Dendritic cell treated with granulocyte-macrophage colony-stimulating factor and Interleukin-4, amounts not matched to agents 40 ng/mL and 50 ng/mL, for 4 days (primary cell): ENCODE measurements around the gene GPHA2.

Experiments
- H3K27ac Mint-ChIP-seq: one replicate; pipeline ENCODE4 v1.8.0; 2022; ENCODE audit warnings: mild to moderate bottlenecking, mixed read lengths
- H3K27me3 Mint-ChIP-seq: one replicate; pipeline ENCODE4 v1.8.0; 2022; ENCODE audit warnings: mild to moderate bottlenecking, mixed read lengths
- H3K36me3 Mint-ChIP-seq: one replicate; pipeline ENCODE4 v1.8.0; 2022; ENCODE audit warnings: low read depth, mixed read lengths
- H3K4me1 Mint-ChIP-seq: one replicate; pipeline ENCODE4 v1.8.0; 2022; ENCODE audit warnings: low read depth, mixed read lengths
- H3K4me3 Mint-ChIP-seq: one replicate; pipeline ENCODE4 v1.8.0; 2022; ENCODE audit warnings: mild to moderate bottlenecking, moderate library complexity, mixed read lengths
- H3K9me3 Mint-ChIP-seq: one replicate; pipeline ENCODE4 v1.8.0; 2022; ENCODE audit warnings: mixed read lengths
- intact Hi-C: fragments of 100-400 bp; cut with micrococcal nuclease; formaldehyde crosslinking; loops from one replicate; pipeline ENCODE4 v1.15.0; 2022

Gene GPHA2

GRCh38 chr11:64923944-64924909 is 11.5 kb downstream of the GPHA2 start, which contains the start of gene PPP2R5B:
Gene PPP2R5B, plus strand, starts transcription at chr11:64924689. Its CDS starts 1,046 bp downstream, at chr11:64925735.
- intact Hi-C loops: loop anchor here (2.0 kb wide), 2 partner anchors 77 to 103 kb away; partner anchors contain the start of gene SNX15
- H3K36me3 Mint-ChIP-seq: peaks cover 45% of the 10 kb centered on the region

GRCh38 chr11:64923151-64923661 is 12.5 kb downstream of the GPHA2 start:
- Mint-ChIP-seq H3K4me1 (peaks cover 20% of the 10 kb centered on the region), H3K9me3 (no peaks in the 10 kb centered on the region), H3K27ac (no peak overlapping the region), H3K27me3 (peaks cover 9% of the 10 kb centered on the region), H3K4me3 (no peak overlapping the region), H3K36me3 (peaks cover 35% of the 10 kb centered on the region)
- intact Hi-C loops: no loop called here

More at GRCh38 chr11:64923944-64924909, 11.5 kb downstream of the GPHA2 start, which contains the start of gene PPP2R5B:
- H3K4me1 Mint-ChIP-seq: peaks cover 20% of the 10 kb centered on the region
- no peaks in the 10 kb centered on the region for H3K9me3 Mint-ChIP-seq
- peaks cover 9% of the 10 kb centered on the region for H3K27me3 Mint-ChIP-seq
- peak within 1 kb of the TSS; percentile 98 for H3K27ac Mint-ChIP-seq
- peak within 1 kb of the TSS; percentile 99 for H3K4me3 Mint-ChIP-seq

GRCh38 chr11:64921384-64921783 is 14.3 kb downstream of the GPHA2 start:
- intact Hi-C loops: no loop called here
- no peak overlapping the region for H3K4me3 Mint-ChIP-seq
- H3K27me3 Mint-ChIP-seq: peaks cover 9% of the 10 kb centered on the region
- H3K9me3 Mint-ChIP-seq: no peaks in the 10 kb centered on the region
- H3K4me1 Mint-ChIP-seq: peaks cover 32% of the 10 kb centered on the region
- peak overlapping the region; percentile 19 for H3K27ac Mint-ChIP-seq
- H3K36me3 Mint-ChIP-seq: peaks cover 21% of the 10 kb centered on the region

GRCh38 chr11:64920124-64920523 is 15.6 kb downstream of the GPHA2 start:
- Mint-ChIP-seq H3K4me1 (peaks cover 34% of the 10 kb centered on the region), H3K27me3 (peaks cover 3% of the 10 kb centered on the region), H3K9me3 (no peaks in the 10 kb centered on the region), H3K36me3 (peaks cover 17% of the 10 kb centered on the region), H3K4me3 (no peak overlapping the region), H3K27ac (no peak overlapping the region)
- intact Hi-C loops: no loop called here

GRCh38 chr11:64919627-64920026 is 16.1 kb downstream of the GPHA2 start:
- H3K27me3 Mint-ChIP-seq: no peaks in the 10 kb centered on the region
- H3K36me3 Mint-ChIP-seq: peaks cover 14% of the 10 kb centered on the region
- no peaks in the 10 kb centered on the region for H3K9me3 Mint-ChIP-seq
- H3K4me1 Mint-ChIP-seq: peaks cover 33% of the 10 kb centered on the region
- H3K27ac Mint-ChIP-seq: no peak overlapping the region
- intact Hi-C loops: loop anchor here (10.0 kb wide), 1 partner anchor 195 kb away; the partner anchor contains the start of genes TM7SF2 and ZNHIT2
- H3K4me3 Mint-ChIP-seq: no peak overlapping the region

- H3K27me3 Mint-ChIP-seq: no peaks in the 10 kb centered on the region
- intact Hi-C loops: loop anchor here (10.0 kb wide), 1 partner anchor 197 kb away; the partner anchor contains the start of genes TM7SF2 and ZNHIT2
- no peaks in the 10 kb centered on the region for H3K9me3 Mint-ChIP-seq
- peak overlapping the region; percentile 84 for H3K27ac Mint-ChIP-seq
- peak overlapping the region; percentile 92 for H3K4me3 Mint-ChIP-seq
- H3K4me1 Mint-ChIP-seq: peaks cover 27% of the 10 kb centered on the region
- H3K36me3 Mint-ChIP-seq: peaks cover 24% of the 10 kb centered on the region
Measured at GRCh38 chr11:64918017-64918416, 17.7 kb downstream of the GPHA2 start.

- Mint-ChIP-seq H3K9me3 (no peaks in the 10 kb centered on the region), H3K36me3 (peaks cover 28% of the 10 kb centered on the region), H3K4me1 (peaks cover 27% of the 10 kb centered on the region), H3K4me3 (peak overlapping the region; percentile 92), H3K27ac (peak overlapping the region; percentile 84), H3K27me3 (no peaks in the 10 kb centered on the region)
- intact Hi-C loops: loop anchor here (1.0 to 10.0 kb wide), 4 partner anchors 8 to 197 kb away; partner anchors contain the start of genes SNX15, TM7SF2 and ZNHIT2
Measured at GRCh38 chr11:64917663-64917995, 18.1 kb downstream of the GPHA2 start.

GRCh38 chr11:64916775-64917662 is 18.7 kb downstream of the GPHA2 start, which contains the start of gene ATG2A:
Gene ATG2A, minus strand, starts transcription at chr11:64917209. Its CDS starts 74 bp downstream, at chr11:64917135.
- intact Hi-C loops: loop anchor here (1.0 to 10.0 kb wide), 4 partner anchors 8 to 198 kb away; partner anchors contain the start of genes SNX15, TM7SF2 and ZNHIT2
- peak within 1 kb of the TSS; percentile 84 for H3K27ac Mint-ChIP-seq
- peaks cover 34% of the 10 kb centered on the region for H3K36me3 Mint-ChIP-seq
- H3K4me1 Mint-ChIP-seq: peaks cover 27% of the 10 kb centered on the region
- peak within 1 kb of the TSS; percentile 92 for H3K4me3 Mint-ChIP-seq
- H3K27me3 Mint-ChIP-seq: no peaks in the 10 kb centered on the region
- no peaks in the 10 kb centered on the region for H3K9me3 Mint-ChIP-seq

GRCh38 chr11:64916040-64916774 is 19.5 kb downstream of the GPHA2 start:
- Mint-ChIP-seq H3K27me3 (no peaks in the 10 kb centered on the region), H3K27ac (peak overlapping the region; percentile 84), H3K9me3 (no peaks in the 10 kb centered on the region)

GRCh38 chr11:64915376-64915887 is 20.3 kb downstream of the GPHA2 start:
- Mint-ChIP-seq H3K27me3 (no peaks in the 10 kb centered on the region), H3K4me1 (peaks cover 27% of the 10 kb centered on the region), H3K27ac (peak overlapping the region; percentile 84), H3K9me3 (no peaks in the 10 kb centered on the region), H3K36me3 (peaks cover 50% of the 10 kb centered on the region), H3K4me3 (peak overlapping the region; percentile 92)
- intact Hi-C loops: loop anchor here (10.0 kb wide), 1 partner anchor 199 kb away; the partner anchor contains the start of genes TM7SF2 and ZNHIT2

More at GRCh38 chr11:64916040-64916774, 19.5 kb downstream of the GPHA2 start:
- peak overlapping the region; percentile 92 for H3K4me3 Mint-ChIP-seq
- H3K36me3 Mint-ChIP-seq: peaks cover 42% of the 10 kb centered on the region
- peaks cover 27% of the 10 kb centered on the region for H3K4me1 Mint-ChIP-seq
- intact Hi-C loops: loop anchor here (2.0 to 10.0 kb wide), 2 partner anchors 111 to 199 kb away; partner anchors contain the start of genes SNX15, TM7SF2 and ZNHIT2

GRCh38 chr11:64914123-64914522 is 21.6 kb downstream of the GPHA2 start:
- peaks cover 63% of the 10 kb centered on the region for H3K36me3 Mint-ChIP-seq

GRCh38 chr11:64913171-64913727 is 22.4 kb downstream of the GPHA2 start:
- Mint-ChIP-seq H3K4me1 (peaks cover 27% of the 10 kb centered on the region), H3K4me3 (no peak overlapping the region), H3K9me3 (no peaks in the 10 kb centered on the region), H3K27me3 (no peaks in the 10 kb centered on the region), H3K36me3 (peaks cover 72% of the 10 kb centered on the region), H3K27ac (no peak overlapping the region)
- intact Hi-C loops: loop anchor here (10.0 kb wide), 1 partner anchor 202 kb away; the partner anchor contains the start of genes TM7SF2 and ZNHIT2

More at GRCh38 chr11:64914123-64914522, 21.6 kb downstream of the GPHA2 start:
- intact Hi-C loops: loop anchor here (10.0 kb wide), 1 partner anchor 201 kb away; the partner anchor contains the start of genes TM7SF2 and ZNHIT2
- Mint-ChIP-seq H3K27me3 (no peaks in the 10 kb centered on the region), H3K4me3 (no peak overlapping the region), H3K27ac (no peak overlapping the region), H3K4me1 (peaks cover 27% of the 10 kb centered on the region), H3K9me3 (no peaks in the 10 kb centered on the region)
